ENCODE results near the gene NAPA.

NAPA gene

DNA sequence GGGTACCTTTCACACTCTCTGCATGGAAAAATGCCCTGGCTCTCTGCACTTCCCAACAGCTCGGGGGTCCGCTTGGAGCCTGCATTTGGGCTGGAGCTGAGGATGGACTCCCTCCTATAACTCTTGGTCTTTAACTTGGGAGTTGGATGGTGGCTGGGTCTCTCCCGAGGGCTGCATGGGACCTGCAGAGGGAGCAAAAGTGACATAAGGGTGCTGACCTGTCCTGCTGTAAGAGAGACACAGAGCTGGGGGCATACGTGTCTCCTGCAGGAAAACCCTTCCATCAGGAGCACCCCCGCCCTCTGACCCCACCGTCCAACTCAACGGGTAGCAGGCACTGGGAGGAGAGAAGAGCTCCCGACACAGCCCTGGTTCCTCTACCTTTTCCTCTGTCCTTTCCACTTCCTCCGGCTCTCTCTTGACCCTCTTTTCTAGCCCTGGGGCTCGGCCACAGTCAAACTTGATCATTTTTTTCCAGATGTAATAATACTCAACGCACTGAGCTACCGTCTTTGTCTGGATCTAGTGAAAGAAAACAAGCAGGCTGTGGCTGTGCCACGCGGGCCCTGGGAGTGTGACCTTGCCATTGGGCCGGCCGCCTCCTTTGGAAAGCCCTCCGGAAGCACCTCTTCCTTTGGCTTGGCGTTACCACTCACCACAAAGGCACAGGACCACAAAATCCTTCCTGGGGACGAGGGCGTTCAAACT, 6.8 kb upstream of the NAPA start:
- no peak for DNase-seq

DNA sequence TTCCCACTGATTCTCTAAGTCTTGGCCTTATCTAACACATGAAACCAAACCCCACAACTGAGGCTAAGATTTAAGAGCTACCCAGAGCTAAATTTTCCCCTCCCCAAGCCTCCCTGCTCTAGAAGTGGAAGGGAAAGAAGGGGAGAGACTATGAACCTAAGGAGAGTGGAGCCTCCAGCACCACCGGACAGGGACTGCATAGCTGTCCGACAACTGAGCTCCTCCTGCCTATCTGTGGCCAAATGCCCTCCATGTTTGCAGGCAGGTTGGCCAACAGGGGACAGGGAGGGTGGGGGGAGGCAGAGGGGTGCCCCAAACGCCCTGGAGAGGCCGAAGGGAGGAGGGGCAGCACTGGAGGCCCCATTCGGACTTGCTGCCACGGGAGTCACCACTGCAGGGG, 6.0 kb upstream of the NAPA start:
- DNase-seq, result no peak

DNA sequence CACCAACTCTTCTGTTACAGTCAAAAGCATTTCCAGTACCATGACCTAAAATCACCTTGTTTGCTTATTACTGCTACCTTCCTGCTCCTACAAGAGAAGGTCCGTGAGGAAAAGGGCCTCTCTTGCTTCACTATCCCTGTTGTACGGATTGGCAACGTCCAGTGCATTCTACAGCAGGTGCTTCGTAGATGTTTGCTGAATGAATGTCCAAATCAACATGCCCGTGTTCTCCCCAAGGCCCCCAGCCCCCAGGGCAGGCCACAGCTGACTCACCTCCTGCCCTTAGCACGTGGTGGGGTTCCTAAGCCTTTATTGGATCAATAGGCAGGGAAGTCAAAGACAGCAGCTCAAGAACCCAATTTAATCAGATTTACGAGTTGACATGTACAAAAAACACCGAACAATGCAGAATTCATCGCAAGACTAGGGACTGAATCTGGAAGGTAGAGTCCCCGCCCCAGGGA, 5.5 kb upstream of the NAPA start:
- no peak for DNase-seq

DNA sequence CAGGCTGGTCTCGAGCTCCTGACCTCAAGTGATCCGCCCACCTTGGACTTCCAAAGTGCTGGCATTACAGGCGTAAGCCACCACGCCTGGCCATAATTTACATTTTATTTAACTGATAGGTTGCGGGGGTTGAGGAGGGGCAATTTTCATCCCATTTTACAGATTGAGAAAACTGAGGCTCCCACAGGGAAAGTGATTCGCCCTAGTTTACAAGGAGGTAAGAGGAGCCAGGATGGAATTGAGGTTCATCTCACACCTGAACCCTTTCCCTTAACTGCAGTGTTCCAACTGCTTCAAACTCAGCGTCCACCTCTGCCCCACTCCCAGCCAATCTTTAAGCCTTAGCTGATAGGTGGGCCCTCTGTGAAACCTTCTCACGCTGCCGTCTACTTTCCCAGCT, 4.0 kb upstream of the NAPA start:
- DNase-seq, result no peak

DNA sequence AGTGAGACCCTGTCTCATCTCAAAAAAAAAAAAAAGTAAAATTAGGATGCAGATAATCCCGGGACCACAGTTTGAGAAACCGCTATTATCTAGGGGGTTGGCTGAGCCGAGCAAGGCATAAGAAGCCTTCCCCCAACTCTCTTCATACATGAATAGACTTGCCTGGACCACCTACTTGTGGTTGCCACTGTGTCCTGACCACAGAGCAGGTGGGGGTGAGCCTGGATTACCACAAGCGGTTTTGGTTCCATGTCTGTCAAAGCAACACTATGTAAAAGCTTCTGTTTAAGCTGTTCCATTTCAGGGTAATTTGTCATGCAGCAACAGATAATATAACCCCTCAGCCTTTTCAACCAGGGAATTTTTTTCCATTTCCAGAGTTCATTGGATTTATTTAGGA, 3.3 kb upstream of the NAPA start:
- DNase-seq, result peak; percentile 45

DNA sequence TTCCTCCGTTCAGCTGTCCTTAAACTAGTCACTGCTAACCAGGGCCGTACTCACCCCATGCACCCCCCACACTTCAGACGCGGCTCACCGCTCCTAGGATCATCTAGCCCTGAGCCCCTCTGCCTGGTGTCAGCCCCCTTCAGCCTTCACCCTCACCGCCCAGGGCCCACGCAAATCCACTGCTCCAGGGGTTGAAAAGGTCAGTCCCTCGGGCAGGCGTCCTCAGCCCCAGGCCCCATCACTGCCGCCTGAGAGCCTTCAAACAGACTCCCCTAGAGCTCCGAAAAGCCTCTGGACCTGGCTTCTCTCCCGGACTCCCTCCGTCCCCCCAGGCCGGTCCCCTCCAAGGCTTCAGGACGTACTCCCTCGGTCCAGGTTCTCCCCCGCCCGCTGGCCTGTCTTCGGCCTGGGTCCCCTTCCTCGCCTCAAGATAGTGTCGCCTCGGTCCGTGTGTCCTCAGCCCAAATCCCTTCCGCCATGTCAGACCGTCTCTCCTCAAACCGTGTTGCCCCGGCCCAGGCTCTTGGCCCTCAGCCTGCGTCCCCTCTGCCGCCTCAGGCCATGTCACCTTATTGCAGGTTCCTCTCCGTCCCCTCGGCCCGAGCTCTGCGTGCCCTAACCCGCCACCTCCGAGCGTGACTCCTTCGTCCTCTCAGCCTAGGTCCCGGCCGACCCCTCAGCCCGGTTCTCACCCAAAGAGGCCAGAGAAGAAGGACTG, 553 bp downstream of the NAPA start:
- DNase-seq, result no peak

DNA sequence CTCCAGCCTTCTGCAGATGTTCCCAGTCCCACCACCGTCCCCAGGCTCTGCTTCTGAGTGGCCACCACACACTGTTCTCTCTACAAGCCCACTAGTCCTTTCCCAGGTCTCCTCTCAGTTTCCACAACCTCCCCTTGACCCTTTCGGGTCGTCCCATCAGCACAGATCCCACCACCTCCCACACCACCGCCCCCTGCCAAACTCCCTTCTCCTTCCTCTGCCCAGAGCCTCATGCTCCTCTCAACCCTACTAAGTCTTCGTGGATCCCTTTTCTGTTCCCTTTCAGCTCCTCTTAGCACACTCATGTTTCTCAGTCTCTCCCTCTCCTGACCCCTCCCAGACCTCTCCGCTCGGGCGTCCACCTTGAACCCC, 1.9 kb downstream of the NAPA start:
- no peak for DNase-seq

DNA sequence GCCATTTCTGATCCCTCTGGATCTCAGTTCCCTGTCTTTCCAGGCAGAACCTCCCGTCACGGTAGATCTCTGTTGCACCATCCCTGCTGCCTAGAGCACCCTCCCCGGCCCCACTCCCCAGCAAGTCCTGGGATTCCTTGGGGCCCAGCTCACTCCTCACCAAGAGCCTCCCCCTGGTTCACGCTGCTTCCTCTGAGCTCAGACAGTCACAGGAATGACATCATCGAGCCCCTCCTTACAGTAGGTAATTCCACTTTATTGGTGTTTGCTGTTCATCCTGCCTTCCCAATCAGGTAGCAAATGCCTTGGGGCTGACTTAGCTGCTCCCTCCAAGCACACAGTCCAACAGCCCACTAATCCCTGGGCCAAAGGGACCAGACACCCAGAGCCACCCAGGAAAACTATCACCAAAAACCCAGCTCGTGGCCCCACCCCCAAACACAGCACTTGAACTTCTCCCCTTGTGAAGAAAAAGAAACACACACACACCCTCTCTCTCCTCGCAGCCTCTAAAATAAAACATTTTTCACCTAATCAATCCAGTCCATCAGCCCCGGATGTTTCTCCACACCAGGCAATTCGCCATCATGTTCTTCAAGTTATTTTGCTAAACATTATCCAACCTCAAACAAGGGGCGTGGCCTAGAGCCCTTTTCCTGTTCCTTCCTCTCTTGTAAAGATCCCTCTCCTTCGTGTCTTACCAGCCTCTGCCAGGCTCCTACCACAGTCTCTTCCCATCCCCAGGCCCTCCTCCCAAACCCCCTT, 2.5 kb downstream of the NAPA start:
- DNase-seq, result no peak

DNA sequence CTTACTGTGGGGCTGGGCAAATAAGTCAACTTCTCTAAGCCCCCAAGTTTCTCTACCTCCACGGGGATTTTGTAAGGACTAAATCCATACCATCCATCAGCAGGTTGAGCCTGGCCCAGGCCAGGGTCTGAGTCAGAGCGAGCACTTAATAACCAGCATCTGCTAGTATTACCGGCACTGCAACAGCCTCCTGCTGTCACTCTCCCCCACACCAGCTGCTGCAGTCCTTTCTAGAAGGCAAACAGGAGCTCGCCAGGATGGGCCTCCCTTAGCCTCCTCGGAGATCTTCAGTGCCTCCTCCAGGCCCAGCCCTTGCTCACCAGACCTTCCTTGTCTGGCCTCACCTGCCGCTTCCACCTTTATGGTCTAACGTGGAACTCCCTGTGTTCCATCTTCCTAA, 3.2 kb downstream of the NAPA start:
- no peak for DNase-seq

DNA sequence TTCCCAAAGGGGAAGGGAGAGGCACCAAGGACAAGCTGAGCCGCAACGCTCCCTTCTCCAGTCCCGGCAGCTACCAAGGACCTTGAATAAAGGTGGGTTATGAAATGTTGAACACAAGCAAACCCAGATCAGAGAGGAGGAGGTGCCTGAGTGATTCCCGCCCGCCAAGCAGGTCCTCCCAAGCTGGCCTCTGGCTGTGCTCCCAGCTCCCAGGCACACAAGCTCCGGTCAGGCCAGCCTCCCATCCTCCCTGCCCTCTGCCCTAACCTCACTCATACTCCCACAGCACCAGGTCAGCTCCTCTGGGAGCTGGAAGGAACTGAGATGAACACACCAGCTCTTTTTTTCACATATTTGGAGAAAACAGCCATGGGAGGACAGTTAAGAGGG, 3.7 kb downstream of the NAPA start:
- DNase-seq, result no peak

DNA sequence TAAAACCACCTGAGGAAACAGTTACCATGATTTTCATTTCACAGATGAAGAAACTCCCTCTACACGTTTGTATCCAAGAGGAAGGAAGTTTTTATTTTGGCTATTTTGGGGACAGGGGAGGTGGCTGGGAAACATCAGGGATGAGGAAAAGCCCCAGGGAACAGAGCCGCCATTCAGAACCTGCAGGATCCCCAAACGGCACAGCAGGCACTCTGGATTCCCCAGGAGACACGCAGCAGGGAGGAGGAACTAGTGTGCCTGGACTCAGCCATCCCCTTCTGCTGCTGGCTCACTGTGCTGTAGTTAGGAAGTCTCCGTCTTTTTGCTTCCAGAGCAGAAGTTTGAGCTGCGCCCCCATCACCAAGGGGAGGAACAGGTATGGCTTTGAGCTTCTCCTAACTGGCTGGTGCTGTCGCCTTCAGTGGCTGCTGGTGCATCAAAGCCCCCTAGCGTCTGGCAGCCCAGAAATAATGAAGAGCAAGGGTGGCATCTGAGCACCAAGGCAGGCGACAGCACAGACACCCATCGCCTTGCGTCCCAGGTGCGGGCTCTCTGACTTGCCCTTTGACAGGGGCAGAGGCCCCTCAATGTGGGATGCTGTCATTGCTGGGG, 4.2 kb downstream of the NAPA start:
- DNase-seq, result no peak

DNA sequence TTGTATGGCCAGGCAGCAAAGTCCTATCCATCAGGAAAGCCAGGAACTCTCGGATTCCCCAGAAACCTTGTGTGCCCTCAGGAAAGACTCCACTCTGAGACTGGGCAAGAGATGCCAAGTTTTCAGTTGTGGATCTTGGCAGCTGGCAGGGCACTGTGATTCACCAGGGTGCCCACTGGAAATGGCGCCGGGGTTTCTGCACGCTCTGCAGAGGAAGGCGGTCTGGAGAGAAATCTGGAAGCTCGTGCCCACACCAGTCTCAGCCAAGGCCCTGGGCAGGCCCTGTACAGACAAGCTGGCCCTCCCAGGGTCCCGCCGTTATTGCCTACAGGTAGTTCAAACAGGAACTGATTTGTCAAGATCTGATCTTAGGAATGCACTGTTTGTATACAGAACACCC, 4.9 kb downstream of the NAPA start:
- DNase-seq, result no peak

DNA sequence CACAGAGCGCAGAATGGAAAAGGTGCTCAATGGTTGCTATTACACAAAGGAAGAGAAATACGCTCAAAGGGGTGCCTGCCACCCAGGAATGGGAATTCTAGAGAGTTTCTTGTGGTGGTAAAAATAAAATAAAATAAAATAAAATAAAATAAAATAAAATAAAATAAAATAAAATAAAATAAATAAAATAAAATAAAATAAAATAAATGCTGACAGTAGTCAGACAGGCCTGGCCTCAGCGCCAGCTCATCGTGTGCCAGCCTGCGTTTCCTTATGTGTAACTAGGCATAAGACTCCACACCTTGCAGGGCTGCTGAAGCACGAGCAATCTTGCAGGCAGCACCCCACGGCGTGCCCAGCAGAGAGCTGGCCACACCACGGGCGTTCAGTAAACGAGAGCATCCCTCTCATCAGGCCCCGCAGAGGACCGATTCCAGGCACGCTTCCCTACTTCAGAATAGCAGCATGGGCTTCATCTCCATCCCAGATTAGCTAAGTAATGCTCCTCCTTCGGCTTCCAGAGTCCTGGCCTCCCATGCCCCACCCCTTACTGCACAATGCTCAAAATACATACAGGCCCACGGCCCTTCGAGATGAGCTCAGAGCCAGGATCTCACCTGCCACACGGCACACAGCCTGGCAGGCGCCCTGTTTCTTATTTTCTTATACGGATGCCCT, 5.6 kb downstream of the NAPA start:
- no peak for DNase-seq

DNA sequence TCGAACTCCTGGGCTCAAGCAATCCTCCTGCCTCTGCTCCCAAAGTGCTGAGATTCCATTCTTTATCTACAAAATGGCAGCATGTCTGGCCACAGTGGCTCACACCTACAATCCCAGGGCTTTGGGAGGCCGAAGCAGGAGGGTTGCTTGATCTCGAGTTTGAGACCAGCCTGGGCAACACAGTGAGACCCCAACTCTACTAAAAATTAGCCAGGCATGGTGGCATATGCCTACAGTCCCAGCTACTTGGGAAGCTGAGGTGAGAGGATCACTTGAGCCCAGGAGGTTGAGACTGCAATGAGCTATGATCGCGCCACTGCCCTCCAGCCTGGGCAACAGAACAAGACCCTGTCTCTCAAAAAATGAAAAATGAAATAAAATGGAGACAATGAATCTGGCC, 6.1 kb downstream of the NAPA start:
- no peak for DNase-seq

DNA sequence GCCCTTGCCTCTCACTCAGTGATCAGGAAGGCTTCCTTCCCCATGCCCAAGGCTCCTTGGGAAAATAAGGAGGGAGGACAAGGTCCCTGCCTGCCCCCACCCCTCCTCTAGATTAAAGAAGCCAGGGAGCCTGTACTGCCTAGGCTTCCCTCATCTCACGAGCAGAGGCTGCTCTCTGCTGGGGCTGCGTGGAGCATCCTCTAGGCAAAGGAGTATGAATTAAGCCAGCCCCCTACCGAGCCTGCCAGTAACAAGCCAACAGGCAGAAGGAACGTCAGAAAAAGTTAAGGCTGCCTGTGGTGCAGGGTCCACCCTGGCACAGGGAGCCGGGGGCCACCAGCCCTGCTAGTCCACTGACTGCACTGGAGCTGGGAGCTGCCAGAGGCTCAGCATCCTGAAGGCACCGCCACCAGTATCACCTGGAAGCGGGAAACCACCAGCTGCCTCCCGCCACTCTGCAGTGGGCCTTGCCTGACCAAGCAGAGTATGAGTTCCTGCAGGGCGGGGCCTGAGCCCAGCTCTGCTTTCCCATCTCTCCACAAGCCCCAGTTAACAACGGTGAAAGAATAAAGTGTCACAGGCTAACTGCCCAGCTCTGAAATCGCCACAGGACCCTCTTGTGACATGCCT, 6.8 kb downstream of the NAPA start:
- DNase-seq, result no peak

DNA sequence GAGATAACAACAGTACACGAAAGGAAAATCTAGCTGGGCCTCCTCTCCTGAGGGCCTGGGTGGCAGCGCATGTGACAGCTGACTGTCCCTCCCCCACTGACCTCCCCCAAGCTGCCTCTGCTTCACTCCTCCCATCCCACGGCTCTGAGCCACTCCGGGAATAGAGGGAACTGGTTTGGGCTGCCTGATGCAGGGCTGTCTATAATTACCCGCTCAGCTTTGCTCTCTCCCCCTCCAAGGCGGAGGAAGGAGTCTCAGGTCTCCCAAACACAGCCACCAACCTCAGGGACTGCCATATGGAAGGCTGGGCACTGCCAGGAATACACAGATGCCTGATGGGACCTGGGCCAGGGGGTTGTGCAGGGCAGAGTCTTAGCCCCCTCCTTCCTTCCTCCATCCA, 7.9 kb downstream of the NAPA start:
- no peak for DNase-seq

DNA sequence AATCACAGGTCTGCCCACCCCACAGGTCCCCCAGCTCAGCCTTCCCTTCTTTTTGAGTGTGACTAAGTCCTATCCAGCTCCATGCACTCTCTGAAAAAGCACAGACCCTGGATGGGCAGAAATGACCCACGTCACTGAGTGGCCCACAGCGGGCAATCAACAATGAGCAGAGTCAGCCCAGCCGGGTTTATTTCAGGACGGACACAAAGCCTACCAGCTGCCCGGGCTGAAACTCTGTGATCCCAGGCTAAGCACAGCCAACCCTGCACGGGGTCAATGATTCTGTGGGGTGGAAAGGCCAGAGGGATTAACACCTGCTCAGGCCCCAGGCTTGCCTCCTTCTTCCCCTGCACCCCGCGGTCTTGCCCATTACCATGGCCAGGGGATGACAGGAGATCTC, 8.4 kb downstream of the NAPA start:
- DNase-seq, result no peak

DNA sequence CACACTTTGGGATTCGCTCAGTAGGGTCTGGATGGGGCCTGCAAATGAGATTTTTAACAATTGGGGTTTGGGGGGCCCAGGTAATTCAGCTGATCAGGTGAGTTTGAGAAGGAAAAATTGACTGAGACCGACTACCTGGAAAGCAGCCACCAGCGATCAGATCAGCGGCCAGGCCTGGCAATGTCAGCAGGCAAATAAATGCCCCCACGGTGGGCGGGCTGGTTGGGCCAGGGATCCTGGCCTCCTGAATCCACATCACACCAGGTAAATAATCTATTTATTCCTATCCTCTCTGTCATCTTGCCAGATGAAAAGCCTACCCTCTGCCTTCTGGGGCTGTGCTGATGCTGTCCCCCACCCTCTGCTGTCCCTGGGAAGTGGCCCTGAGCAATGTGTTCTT, 9.4 kb downstream of the NAPA start:
- no peak for DNase-seq

DNA sequence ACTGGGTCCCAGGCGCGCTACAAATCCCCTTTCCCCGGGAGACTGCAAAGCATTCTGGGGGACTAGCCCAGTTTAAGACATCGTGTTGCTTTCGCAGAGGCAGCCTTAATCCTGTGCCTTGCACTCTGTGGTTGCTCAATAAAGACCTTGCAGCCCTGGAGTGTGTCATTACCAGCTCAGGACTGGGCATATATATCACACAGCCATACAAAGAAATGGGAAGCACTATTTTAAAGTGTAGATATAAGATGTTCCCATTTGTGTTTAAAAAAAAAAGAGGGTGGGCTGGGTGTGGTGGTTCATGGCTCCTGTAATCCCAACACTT, 11.1 kb downstream of the NAPA start:
- no peak for DNase-seq

DNA sequence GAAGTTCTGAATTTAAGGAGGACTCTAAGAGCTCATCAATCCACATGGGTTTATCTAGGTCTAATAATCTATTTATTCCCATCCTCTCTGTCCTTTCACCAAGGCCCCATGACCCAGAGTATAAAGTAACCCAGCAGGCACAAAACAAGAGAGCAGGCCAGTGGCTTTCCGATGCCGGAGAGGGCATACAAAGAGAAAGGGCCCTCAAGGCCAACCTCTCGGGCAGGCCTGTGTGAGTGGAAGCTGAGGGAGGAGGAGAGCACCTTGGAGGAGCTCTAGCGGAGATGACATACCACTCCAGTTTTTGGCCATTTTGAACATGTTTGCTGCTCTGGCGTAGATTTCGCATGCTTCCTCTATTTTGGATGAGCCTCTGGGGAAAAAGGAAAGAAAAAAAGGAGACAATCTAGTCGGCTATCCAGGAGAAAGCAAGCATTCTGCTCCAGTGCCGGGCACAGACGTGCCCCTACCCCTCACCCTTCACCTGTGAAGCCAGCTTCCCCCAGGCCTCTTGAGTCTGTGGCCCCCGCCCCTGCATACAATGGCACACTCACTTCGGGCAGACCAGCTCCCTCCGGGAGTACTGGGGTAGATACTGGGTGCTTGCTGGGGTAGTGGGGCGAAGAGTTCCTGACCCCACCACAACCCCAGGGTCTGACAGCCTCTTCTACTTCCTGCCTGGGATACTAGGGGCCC, 11.6 kb downstream of the NAPA start:
- no peak for DNase-seq

DNA sequence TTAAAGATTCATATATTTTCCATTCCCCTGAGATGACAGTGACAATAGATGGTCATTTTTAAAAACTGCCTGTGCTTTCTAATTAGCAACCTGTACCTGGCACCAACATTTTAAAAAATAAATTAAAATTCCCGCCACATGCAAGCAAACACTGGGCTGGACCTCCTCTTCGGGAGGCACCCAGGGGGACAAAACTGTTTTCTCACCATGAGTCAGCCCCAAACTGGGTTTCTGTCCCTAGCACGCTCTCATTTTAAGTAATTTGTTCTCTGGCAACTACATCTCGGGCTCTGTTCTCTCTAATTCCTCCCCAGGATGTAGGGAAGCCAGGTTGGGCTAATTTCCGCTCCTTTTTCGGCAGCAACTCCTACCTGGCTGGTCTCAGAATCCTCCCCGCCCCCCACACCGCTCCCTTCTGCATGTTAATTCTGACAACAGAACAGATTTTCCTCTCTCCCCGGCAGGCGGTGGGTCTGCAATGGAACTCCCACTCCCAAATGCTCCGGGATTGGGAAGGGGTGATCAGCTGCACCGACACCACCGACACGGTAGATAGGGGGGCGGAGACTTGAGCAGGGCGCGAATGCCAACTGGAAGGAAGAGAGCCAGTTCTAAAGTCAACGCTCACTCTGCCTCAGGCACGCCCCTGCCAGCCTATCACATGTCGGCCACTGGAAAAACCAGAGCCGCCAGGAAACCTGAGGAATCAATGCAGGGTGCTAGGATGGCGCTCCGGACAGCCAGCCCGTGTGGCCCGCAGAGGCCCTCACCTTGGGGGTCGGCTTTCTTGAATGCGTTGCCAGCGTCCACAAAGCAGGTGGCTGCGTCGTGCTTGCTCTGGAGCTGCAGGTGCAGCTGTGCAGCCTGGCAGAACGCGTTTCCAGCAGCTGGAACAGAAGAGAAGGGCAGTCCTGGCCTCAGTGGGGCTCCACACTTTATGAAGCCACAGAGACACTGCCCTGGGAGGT, 14.7 kb downstream of the NAPA start:
- no peak for DNase-seq

All from activated T-cell treated with anti-CD3 and anti-CD28 coated beads, Interleukin-2, amount 50 U/mL, for 1 hour (primary cell).